Medulla oblongata (tissue), 1 donor: ENCODE measurements around the gene DOCK4.
A peak's percentile ranks its signal among the peaks of the same experiment; 100 is the strongest.

Experiments used
- DNase-seq: peaks from one replicate; pipeline ENCODE4 v3.0.0-alpha.2; 2015; ENCODE audit errors: extremely low spot score

DOCK4 gene

GRCh38 chr7:112192236-112193154 is 13.7 kb downstream of the DOCK4 start:
- DNase-seq: no peak

DNA sequence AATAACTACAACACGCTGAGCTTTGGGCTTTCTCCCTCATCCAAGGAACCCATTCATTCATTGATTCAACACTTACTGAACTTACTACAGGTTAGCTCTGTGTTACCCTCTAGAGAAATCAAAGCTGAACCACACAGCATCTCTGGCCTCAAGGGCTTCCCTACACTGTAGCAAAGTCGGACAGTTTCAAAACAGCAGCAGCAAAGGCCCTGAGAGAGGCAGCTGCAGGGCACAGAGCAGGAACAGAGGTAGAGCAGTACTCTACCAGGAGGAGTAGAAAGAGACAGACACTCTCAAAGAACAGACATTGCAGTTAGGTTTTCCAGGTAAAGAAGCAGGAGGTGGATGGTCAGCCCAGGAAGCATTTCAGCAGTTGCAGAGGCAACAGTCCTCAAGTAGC is 16.1 kb downstream of the DOCK4 start:
- no peak for DNase-seq

DNA sequence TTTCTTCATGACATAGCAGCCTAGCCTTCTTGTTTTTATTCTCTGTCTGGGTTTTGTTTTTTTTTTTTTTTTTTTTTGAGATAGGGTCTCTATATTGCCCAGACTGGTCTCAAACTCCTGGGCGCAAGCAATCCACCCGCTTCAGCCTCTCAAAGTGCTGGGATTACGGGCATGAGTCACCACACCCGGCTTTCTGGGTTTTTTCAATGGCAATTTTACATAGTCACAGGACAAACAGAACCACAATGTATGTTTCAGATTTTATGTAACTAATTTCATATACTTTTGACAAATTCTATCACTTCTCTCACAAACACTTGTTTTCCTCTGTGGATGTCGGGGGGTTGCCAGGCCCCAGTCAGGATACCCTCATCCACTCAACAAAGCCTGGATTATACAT is 16.5 kb downstream of the DOCK4 start:
- no peak for DNase-seq

DNA sequence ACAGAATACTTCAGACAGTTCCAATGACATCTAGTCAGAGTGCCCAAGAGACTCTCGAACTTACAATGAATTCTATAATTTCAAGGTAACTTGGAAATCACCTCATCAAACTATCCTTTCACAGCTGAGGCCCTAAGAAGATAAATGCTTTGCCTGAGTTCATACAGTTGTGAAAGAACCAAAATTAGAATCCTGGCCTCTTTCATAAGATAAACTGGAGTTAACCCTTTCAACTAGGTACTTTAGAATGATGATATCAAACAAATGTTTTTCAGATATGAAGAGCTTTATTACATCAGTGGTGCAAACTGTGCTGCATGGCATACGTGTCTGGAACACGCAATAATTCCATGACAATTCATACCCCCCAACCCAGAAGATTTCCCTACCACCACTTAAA is 17.9 kb downstream of the DOCK4 start:
- no peak for DNase-seq

DNA sequence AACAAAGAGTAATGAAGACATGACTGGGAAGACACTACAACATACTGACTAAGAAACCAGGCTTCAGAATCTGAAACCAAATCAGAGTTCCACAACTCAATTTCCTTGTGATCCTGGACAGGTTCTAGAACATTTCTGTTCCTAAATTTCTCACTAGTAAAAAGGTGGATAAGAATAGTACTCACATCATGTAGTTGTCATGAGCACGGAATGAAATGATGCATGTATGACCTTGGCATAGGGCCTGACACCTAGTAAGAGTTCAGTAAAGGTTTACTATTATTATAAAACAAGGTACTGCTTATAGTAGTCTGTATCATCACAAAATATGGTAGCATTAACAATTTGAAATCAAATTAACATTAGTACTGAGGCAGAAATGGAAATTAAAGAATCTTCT is 19.9 kb downstream of the DOCK4 start:
- DNase-seq: no peak

DNA sequence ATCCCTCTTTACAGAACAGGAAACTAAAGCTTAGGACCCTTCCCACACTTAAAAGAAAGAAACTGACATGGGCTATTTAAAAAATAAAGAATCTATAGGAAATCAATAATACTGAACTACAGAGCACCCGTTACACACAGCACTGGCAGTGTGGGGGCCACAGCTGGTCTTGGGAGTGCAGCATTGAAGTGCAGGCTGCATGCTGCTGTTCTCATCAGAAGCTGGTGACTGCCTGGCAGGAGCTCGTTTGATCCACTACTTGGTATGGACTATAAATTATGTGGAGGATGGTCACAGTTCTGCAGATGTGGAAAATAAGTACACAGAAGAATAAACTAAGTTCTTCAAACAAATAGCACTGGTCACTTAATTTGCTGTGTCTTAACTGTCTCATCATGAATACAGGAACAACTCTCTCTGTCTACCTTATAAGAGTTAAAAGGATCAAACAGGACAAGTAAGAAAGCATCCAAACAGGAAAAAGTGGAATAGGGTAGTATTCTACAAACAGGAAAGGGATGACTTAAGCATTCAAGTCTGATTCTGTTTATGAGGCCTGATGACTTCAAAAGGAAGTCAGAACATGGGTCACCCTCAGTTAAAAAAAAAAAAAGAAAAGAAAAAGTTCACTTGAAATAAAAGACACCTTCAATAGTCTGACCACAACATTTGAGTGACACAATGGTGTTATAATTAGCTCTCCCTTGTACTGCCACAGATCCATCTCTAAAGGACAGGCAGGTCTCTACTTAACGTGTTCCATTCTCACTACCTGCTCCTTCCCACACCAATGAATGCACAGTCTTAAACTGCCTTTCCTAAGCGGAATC is 21.0 kb downstream of the DOCK4 start:
- no peak for DNase-seq

GRCh38 chr7:112184455-112184854 is 21.7 kb downstream of the DOCK4 start:
- DNase-seq: peak; percentile 85

DNA sequence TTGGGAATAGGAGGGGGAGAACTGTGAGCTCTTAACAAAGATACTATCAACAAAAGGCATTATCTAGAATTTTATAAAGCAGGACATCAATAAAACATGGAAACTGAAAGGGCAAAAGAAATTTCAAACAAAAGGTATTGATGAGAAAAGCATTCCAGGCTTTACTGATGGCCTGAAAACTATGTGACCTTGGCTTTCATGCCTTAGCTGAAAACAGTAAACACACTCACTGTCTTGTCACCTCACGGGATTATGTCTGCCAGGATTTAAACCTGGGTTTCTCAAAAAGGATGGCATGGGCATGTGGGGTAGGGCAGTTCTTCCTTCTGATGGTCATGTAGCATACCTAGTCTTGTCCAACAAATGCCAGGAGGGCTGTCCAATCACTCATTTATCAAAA is 22.9 kb downstream of the DOCK4 start:
- no peak for DNase-seq

DNA sequence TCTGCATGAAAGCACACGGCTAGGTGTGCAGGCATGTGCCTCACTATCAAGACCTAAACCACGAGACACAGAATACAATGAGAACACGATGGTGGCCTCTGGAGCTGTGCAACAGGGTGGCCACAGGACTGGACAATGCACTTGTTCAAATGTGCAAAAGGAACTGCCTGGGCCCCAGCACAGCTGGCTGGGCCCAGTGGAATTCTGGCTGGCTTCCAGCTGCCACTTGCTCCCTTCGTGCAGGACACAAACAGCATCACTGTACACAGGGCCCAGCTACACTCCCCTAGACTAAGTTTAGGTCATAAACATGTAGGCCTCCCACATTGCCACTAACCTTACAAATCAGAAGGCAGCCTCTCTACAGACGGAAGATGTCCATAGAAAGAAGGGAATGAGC is 23.4 kb downstream of the DOCK4 start:
- DNase-seq: peak; percentile 82

- DNase-seq: no peak
These were observed 26.0 kb downstream of the DOCK4 start for GRCh38 chr7:112180223-112180622.

DNA sequence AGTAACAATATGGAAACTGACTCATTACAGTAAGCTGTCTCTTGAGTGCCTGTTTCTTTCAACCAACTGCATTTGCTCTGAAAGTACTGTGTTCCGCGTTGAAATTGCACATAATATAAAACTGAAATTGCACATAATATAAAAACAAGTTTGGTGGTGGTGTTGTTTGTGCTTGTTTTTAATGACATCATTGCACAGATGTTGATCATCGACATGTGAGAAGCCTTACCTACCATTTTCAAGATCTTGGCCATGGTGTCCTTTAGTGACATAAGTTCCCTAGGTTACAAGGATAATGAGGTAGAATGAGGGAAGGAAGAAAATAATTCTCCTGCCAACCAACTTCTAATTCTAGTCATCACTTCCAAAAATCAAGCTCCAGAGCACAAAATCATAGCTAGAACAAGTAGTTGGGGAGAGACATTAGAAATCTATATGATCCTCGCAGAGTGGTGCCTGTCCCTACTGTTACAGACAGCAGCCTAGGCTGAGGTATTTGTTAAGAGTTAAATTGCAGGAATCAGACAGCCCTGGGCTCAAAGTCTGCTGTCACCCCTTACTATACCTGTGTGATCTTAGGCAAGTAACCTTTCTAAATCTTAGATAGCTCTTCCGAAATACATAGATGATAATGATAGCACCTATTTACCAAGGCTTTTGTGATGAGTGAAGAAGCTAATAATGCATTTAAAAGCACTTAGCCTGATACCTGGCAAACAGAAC is 29.3 kb downstream of the DOCK4 start:
- DNase-seq: no peak

GRCh38 chr7:112176241-112176640 is 30.0 kb downstream of the DOCK4 start:
- DNase-seq: no peak

GRCh38 chr7:112174192-112174591 is 32.0 kb downstream of the DOCK4 start:
- DNase-seq: no peak

DNA sequence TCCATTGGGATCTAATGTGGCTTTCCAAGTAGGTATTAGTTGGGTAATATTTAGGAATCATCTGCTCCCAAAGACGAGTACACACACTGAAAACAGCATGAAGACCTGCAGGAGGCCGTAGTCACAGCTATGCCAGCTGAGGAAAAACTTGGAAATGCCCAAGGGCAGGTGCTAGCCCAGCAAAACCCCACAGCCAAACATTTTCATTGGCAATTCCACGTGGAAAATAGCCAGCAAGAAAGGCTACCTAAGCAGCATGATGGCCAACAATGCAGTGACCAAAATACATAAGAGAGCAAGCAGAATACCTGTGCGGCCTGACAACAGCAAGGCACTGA is 32.7 kb downstream of the DOCK4 start:
- DNase-seq: no peak

DNA sequence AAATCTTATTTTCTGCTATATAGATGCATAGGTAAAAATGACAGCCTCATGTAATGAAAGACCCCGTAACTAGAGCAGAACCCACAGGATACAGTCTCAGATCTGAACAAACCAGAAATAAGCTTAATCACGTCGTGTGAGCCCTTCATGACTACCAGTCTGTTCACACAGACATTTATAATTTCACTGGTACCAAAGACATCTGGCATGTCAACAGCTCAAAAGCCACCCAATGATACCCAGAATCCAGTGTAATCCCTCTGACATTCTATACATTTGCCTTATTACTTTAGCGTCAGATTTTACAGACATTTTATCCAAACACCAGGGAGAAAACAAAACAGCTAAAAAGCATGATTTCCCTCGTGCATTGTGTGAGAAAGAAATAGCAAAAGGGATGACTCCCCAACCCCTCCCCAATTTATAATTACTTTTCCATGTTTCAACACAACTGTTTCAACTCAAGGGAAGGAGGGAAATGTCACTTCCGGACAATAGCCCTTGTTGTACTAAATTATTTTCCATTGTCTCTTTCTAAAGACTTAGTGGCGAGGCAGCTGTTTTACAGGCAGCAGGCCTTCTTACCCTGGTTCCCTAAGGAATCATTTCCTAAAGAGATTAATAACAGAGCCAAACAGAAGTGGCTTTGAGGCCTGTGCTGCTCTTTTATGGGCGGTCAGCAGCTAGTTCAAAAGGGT is 33.2 kb downstream of the DOCK4 start:
- no peak for DNase-seq

- DNase-seq: no peak
These were observed 34.5 kb downstream of the DOCK4 start for GRCh38 chr7:112171673-112172072.

- no peak for DNase-seq
These were observed 37.3 kb downstream of the DOCK4 start for GRCh38 chr7:112168915-112169314.

- peak; percentile 60 for DNase-seq
These were observed 39.1 kb downstream of the DOCK4 start for GRCh38 chr7:112167147-112167546.

DNA sequence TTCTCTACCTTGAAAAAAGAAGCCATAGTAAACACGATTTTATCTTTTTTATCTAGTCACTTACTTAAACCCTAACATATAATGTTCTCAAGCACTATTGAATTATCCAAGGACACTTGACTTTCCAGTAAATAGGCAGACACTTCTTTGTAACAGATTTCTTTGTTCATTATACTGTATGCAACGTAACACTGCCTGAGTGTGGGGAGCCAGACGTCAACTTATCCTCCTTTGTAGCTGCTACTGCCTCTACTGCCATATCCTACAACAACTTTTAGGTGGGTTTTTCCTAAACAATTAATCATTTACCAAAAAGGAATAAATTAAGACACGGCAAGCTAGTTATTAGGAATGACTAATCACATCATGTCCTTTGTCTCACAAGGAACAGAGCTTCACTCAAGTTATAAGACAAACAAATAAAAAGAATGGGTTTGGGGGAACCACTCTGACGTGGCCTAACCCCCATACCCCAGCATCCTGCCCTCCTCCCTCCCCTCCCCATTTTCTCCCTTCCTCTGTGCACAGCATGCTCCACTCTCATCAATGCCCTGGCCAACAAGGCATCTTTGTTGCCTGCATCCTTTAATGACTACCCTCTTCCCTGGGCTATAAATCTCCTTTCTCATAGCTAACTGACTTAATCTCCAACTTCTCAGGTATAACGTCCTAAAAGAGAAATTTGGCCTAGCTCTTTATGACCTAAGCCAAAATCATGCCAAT is 43.3 kb downstream of the DOCK4 start:
- no peak for DNase-seq

DNA sequence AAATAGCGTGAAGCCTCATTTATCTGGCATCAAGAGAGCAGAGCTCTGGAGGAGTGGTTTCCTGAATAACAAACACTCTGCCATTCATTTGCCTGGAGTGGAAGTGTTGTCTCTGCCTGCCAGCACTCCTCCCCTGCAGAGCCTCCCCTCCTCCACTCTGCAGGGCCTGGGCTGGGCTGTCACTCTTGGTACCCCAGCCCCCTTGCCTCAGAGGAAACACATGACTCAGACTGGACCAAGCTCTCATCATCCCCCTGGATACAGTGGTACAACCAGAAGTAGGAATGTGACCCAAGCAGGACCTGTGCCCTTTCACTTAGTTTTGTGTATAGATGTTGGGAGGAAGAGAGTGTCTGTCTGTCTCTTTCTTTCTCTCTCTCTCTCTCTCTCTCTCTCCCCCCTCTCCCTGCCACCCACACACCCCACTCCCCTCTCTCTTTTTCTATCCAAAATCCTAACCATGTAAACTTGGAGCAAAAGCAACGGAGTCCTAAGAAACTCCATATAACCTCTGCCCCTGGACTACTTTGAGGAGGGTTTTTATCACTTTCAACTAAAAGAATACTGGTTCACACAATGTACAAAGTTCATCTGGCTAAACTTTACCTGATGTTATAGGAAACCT is 43.9 kb downstream of the DOCK4 start:
- peak; percentile 94 for DNase-seq
